Loucy (cell line): Measurements from ENCODE around the gene DHX57.
"Not testable (repeated sequence)": the region's sequence is repeated elsewhere in the genome, so short reads cannot be mapped to it uniquely, and the experiment has no call there.

Experiments used
- H2AFZ ChIP-seq: fragments of 200-600 bp; sonication (generic); 2 replicates; pipeline ENCODE4 v1.6.0; 2016; ENCODE audit warnings: antibody characterized with exemption, mild to moderate bottlenecking, low read length, moderate library complexity
- H3F3A ChIP-seq: fragments of 200-600 bp; 2 replicates; pipeline ENCODE4 v1.6.0; 2016; ENCODE audit warnings: antibody characterized with exemption, low read depth, mild to moderate bottlenecking
- H3K27me3 ChIP-seq: fragments of 200-600 bp; sonication (generic); 2 replicates; pipeline ENCODE4 v1.6.1; 2014; ENCODE audit warnings: low read length, mild to moderate bottlenecking; ENCODE audit not compliant: insufficient read depth, poor library complexity, severe bottlenecking
- H3K36me3 ChIP-seq: fragments of 200-600 bp; sonication (generic); 2 replicates; pipeline ENCODE4 v1.6.1; 2016; ENCODE audit warnings: low read length; ENCODE audit not compliant: insufficient read depth
- H3K4me1 ChIP-seq: fragments of 200-600 bp; sonication (generic); 2 replicates; pipeline ENCODE4 v1.5.1; 2014; ENCODE audit warnings: low read length, mild to moderate bottlenecking; ENCODE audit not compliant: insufficient read depth, poor library complexity, severe bottlenecking
- H3K4me2 ChIP-seq: fragments of 200-600 bp; sonication (generic); 2 replicates; pipeline ENCODE4 v1.6.0; 2014; ENCODE audit warnings: antibody characterized with exemption, low read length, low read depth, mild to moderate bottlenecking; ENCODE audit not compliant: poor library complexity, severe bottlenecking
- H3K4me3 ChIP-seq: fragments of 200-600 bp; sonication (generic); 2 replicates; pipeline ENCODE4 v1.5.1; 2014; ENCODE audit warnings: low read length, mild to moderate bottlenecking, mixed read lengths; ENCODE audit not compliant: poor library complexity, severe bottlenecking
- H3K79me2 ChIP-seq: fragments of 200-600 bp; sonication (generic); 2 replicates; pipeline ENCODE4 v1.6.1; 2014; ENCODE audit warnings: low read length; ENCODE audit not compliant: insufficient read depth
- H3K9ac ChIP-seq: fragments of 200-600 bp; sonication (generic); 2 replicates; pipeline ENCODE4 v1.6.0; 2014; ENCODE audit warnings: mild to moderate bottlenecking, low read depth, low read length, moderate library complexity; ENCODE audit not compliant: poor library complexity, severe bottlenecking
- H3K9me2 ChIP-seq: fragments of 200-600 bp; sonication (generic); replicated peaks from 2 replicates; pipeline ENCODE4 v1.6.1; 2016; ENCODE audit warnings: low read depth, low read length, mixed read lengths
- H3K9me3 ChIP-seq: fragments of 200-600 bp; sonication (generic); 2 replicates; pipeline ENCODE4 v1.6.1; 2014; ENCODE audit warnings: mild to moderate bottlenecking, antibody characterized with exemption, low read length, low read depth; ENCODE audit not compliant: insufficient read depth
- H4K20me1 ChIP-seq: fragments of 200-600 bp; sonication (generic); 2 replicates; pipeline ENCODE4 v1.6.0; 2014; ENCODE audit warnings: antibody characterized with exemption, low read length, mild to moderate bottlenecking; ENCODE audit not compliant: insufficient read depth, poor library complexity, severe bottlenecking
- CTCF ChIP-seq: fragments of 200-600 bp; sonication (generic); conservative IDR thresholded peaks from 2 replicates; pipeline ENCODE4 v1.5.1; 2014; ENCODE audit warnings: mild to moderate bottlenecking, antibody characterized with exemption, low read length
- EZH2phosphoT487 ChIP-seq: fragments of 200-600 bp; IDR thresholded peaks from 2 replicates; pipeline ENCODE4 v1.6.1; 2018; ENCODE audit warnings: antibody characterized with exemption, mild to moderate bottlenecking, moderate library complexity, borderline replicate concordance

The DHX57 gene

DNA sequence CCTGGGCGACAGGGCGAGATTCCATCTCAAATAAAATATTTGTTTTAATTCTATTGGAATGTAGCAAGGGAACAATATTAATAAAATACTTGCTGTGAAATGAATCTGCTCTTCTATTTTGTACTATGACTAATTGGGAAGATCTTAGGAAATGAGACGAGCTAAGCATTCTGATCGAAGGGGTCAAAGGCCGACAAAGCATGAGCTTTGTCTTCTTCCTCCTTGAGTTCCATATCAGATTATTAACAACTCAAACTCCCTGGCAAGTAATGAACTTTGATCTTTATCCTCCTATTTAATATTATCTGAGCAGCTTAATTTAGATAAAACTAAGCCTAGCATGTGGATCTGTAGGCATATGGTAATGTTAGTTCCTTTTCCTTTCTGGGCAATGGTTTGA is 82.2 kb downstream of the DHX57 start:
- no peaks in the 10 kb centered on the region; the same call in 1 of the 2 replicates for H3K36me3 ChIP-seq
- H3K27me3 ChIP-seq = no peaks in the 10 kb centered on the region
- no peak overlapping the region for H2AFZ ChIP-seq
- TF ChIP-seq EZH2phosphoT487 = no peak
- no peak for TF ChIP-seq CTCF
- no peaks in the 10 kb centered on the region for H3K9me3 ChIP-seq
- no peak overlapping the region for H3K9ac ChIP-seq
- no peaks in the 10 kb centered on the region for H3K9me2 ChIP-seq
- H3K79me2 ChIP-seq = no peaks in the 10 kb centered on the region
- no peaks in the 10 kb centered on the region for H3K4me1 ChIP-seq
- H3K4me2 ChIP-seq = no peak overlapping the region
- no peaks in the 10 kb centered on the region for H4K20me1 ChIP-seq
- no peaks in the 10 kb centered on the region for H3F3A ChIP-seq
- no peak overlapping the region for H3K4me3 ChIP-seq

- Histone ChIP-seq H4K20me1 (no peaks in the 10 kb centered on the region), H3K4me2 (no peak overlapping the region), H2AFZ (no peak overlapping the region), H3K36me3 (no peaks in the 10 kb centered on the region; the same call in 1 of the 2 replicates), H3K9me2 (no peaks in the 10 kb centered on the region), H3K4me1 (no peaks in the 10 kb centered on the region), H3F3A (no peaks in the 10 kb centered on the region), H3K9ac (no peak overlapping the region), H3K79me2 (no peaks in the 10 kb centered on the region), H3K4me3 (no peak overlapping the region), H3K9me3 (no peaks in the 10 kb centered on the region), H3K27me3 (no peaks in the 10 kb centered on the region)
- no peak for TF ChIP-seq CTCF
Measured at GRCh38 chr2:38792751-38793150, 83.0 kb downstream of the DHX57 start.

DNA sequence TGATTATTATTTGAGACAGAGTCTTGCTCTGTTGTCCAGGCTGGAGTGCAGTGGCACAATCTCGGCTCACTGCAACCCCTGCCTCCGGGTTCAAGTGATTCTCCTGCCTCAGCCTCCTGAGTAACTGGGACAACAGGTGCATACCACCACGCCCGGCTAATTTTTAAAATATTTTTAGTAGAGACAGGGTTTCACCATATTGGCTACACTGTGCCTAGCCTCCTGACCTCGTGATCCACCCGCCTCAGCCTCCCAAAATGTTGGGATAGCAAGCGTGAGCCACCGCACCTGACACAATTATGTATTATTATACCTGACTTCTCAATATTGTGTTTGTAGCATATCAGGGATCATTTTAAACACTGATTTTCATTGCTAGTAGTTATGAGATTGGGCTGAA is 83.4 kb downstream of the DHX57 start:
- H2AFZ ChIP-seq, H3K9ac ChIP-seq, H3K4me1 ChIP-seq, H3F3A ChIP-seq, H3K4me2 ChIP-seq, H3K79me2 ChIP-seq, H3K4me3 ChIP-seq, H3K9me3 ChIP-seq, H3K36me3 ChIP-seq, H4K20me1 ChIP-seq, H3K27me3 ChIP-seq, H3K9me2 ChIP-seq: not testable (repeated sequence)

- H2AFZ ChIP-seq = no peak overlapping the region
- no peaks in the 10 kb centered on the region for H3K9me3 ChIP-seq
- H3K9me2 ChIP-seq = no peaks in the 10 kb centered on the region
- H3K79me2 ChIP-seq = no peaks in the 10 kb centered on the region
- no peak overlapping the region for H3K4me2 ChIP-seq
- H3K36me3 ChIP-seq = no peaks in the 10 kb centered on the region
- no peaks in the 10 kb centered on the region for H3F3A ChIP-seq
- H3K9ac ChIP-seq = no peak overlapping the region
- no peaks in the 10 kb centered on the region for H3K4me1 ChIP-seq
- no peaks in the 10 kb centered on the region for H4K20me1 ChIP-seq
- TF ChIP-seq EZH2phosphoT487 = no peak
- TF ChIP-seq CTCF = no peak
- H3K4me3 ChIP-seq = no peak overlapping the region
- no peaks in the 10 kb centered on the region for H3K27me3 ChIP-seq
Measured at GRCh38 chr2:38791744-38792143, 84.0 kb downstream of the DHX57 start.
